HPDE6-E6E7 (cell line): Measurements from ENCODE around the gene CUBN.

Source experiments
- DNase-seq: peaks from one replicate; pipeline ENCODE4 v3.0.0; 2011; ENCODE audit warnings: missing footprints; ENCODE audit errors: extremely low spot score

CUBN gene

GRCh38 chr10:17041626-17042520, 87.7 kb downstream of the CUBN start:
- DNase-seq, result no peak

- DNase-seq, result no peak
Observed at GRCh38 chr10:17038627-17039026, 91.0 kb downstream of the CUBN start.

GRCh38 chr10:17037910-17038309, 91.7 kb downstream of the CUBN start:
- no peak for DNase-seq

- DNase-seq, result no peak
Observed at GRCh38 chr10:17035446-17035845, 94.2 kb downstream of the CUBN start.

GRCh38 chr10:17033529-17034260, 95.9 kb downstream of the CUBN start:
- DNase-seq, result no peak

- no peak for DNase-seq
Observed at GRCh38 chr10:17031637-17032635, 97.7 kb downstream of the CUBN start.

GRCh38 chr10:17029581-17030271, 99.9 kb downstream of the CUBN start:
- peak; percentile 14 for DNase-seq

GRCh38 chr10:17029239-17029580, 100.4 kb downstream of the CUBN start:
- no peak for DNase-seq

GRCh38 chr10:17028798-17029197, 100.8 kb downstream of the CUBN start:
- DNase-seq, result no peak

GRCh38 chr10:17026686-17027485, 102.7 kb downstream of the CUBN start:
- DNase-seq, result no peak

GRCh38 chr10:17025444-17026295, 103.9 kb downstream of the CUBN start:
- peak; percentile 11 for DNase-seq

- no peak for DNase-seq
Observed at GRCh38 chr10:17024461-17024860, 105.2 kb downstream of the CUBN start.

- DNase-seq, result peak; percentile 49
Observed at GRCh38 chr10:17023386-17024298, 106.0 kb downstream of the CUBN start.

- no peak for DNase-seq
Observed at GRCh38 chr10:17022896-17023295, 106.7 kb downstream of the CUBN start.

GRCh38 chr10:17022466-17022825, 107.2 kb downstream of the CUBN start:
- no peak for DNase-seq

- no peak for DNase-seq
Observed at GRCh38 chr10:17021656-17022465, 107.8 kb downstream of the CUBN start.

- DNase-seq, result no peak
Observed at GRCh38 chr10:17019696-17020095, 109.9 kb downstream of the CUBN start.
